Measurements from ENCODE around the gene BPIFB1.

BPIFB1 gene

GRCh38 chr20:33299111-33299603 is 16.1 kb downstream of the BPIFB1 start:
- H3K4me3 Mint-ChIP-seq: no peak overlapping the region

GRCh38 chr20:33301192-33301930 is 18.3 kb downstream of the BPIFB1 start:
- no peak overlapping the region for H3K4me3 Mint-ChIP-seq
- no peaks in the 10 kb centered on the region for H3K36me3 Mint-ChIP-seq (ENCODE audit: low read depth)
- DNase-seq: no peak
- H3K9me3 Mint-ChIP-seq: no peaks in the 10 kb centered on the region
- H3K27me3 Mint-ChIP-seq: peaks cover 12% of the 10 kb centered on the region
- H3K4me1 Mint-ChIP-seq (ENCODE audit: low read depth): peaks cover 2% of the 10 kb centered on the region
- no peak overlapping the region for H3K27ac Mint-ChIP-seq

More at GRCh38 chr20:33299111-33299603, 16.1 kb downstream of the BPIFB1 start:
- Mint-ChIP-seq H3K4me1 (ENCODE audit: low read depth) (peaks cover 2% of the 10 kb centered on the region), H3K9me3 (no peaks in the 10 kb centered on the region), H3K27me3 (peaks cover 12% of the 10 kb centered on the region), H3K36me3 (ENCODE audit: low read depth) (no peaks in the 10 kb centered on the region), H3K27ac (no peak overlapping the region)
- peak; percentile 88 for DNase-seq

DNA sequence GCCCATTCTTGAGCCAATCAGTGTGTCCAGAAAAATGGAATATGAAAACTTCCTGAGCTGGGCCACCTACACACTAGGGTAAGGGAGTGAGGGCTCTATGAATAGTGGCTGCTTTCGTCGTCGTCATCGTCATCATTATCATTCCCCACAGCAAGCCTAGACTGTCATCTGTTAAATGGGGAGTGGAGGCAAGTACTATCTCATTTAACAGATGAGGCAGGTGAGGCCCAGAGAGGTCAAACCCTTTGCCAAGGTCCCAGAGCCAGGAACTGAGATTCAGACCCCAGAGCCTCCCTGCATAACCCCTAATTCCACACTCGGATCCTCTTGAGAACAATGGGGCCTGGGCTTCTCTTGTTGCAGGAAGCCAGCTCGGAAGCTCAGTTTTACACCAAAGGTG is 20.6 kb downstream of the BPIFB1 start:
- Mint-ChIP-seq H3K27ac (no peak overlapping the region), H3K4me3 (no peak overlapping the region), H3K36me3 (ENCODE audit: low read depth) (no peaks in the 10 kb centered on the region), H3K9me3 (no peaks in the 10 kb centered on the region), H3K27me3 (peaks cover 2% of the 10 kb centered on the region), H3K4me1 (ENCODE audit: low read depth) (peaks cover 2% of the 10 kb centered on the region)
- no peak for DNase-seq

DNA sequence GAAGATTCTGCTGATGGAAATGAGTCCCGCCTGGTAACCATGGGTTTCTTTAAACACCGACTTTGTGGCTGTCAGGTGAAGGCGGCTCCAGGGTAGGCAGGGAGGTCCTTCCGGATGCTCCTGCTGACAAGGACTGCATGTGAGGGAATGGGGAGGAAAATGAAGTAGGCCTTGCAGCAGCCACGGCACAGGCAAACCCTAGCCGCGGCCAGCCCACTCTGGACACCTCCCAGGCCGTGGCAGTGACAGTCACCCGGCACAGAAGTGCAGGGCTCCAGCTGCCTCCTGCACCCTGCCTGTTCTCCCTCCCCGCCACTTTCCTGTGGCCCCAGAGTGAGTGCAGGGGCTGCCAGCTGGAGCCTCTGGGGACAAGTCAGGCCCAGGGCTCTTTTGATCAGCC is 21.0 kb downstream of the BPIFB1 start:
- H3K4me3 Mint-ChIP-seq: no peak overlapping the region
- no peaks in the 10 kb centered on the region for H3K9me3 Mint-ChIP-seq

DNA sequence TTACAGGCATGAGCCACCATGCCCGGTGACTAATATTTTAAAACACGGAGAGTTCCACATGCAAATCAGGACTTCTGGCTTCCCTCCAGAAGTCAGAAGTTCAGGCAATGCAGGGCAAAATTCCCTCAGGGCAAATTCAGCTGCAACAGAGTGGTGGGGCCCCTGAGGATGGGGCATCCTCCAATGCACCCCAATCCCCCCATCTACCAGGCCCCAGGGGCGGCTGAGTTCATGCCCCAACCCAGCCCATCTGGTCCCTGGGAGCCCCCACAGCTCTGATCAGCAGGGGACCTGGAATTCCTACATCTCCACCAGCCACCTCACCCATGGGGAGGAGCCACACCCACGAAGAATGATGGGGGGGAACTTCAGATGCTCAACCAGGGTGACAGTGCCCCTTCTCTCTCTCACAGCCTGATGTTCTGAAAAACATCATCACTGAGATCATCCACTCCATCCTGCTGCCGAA is 22.6 kb downstream of the BPIFB1 start:
- Mint-ChIP-seq H3K27ac (no peak overlapping the region), H3K36me3 (ENCODE audit: low read depth) (no peaks in the 10 kb centered on the region), H3K4me3 (no peak overlapping the region), H3K4me1 (ENCODE audit: low read depth) (no peaks in the 10 kb centered on the region), H3K27me3 (no peaks in the 10 kb centered on the region), H3K9me3 (no peaks in the 10 kb centered on the region)
- no peak for DNase-seq

More for the DNA sequence above, 21.0 kb downstream of the BPIFB1 start:
- DNase-seq: no peak
- no peaks in the 10 kb centered on the region for H3K36me3 Mint-ChIP-seq (ENCODE audit: low read depth)
- peaks cover under 1% of the 10 kb centered on the region for H3K4me1 Mint-ChIP-seq (ENCODE audit: low read depth)
- no peak overlapping the region for H3K27ac Mint-ChIP-seq
- no peaks in the 10 kb centered on the region for H3K27me3 Mint-ChIP-seq

GRCh38 chr20:33306228-33306627 is 23.2 kb downstream of the BPIFB1 start:
- Mint-ChIP-seq H3K27ac (no peak overlapping the region), H3K4me3 (no peak overlapping the region), H3K9me3 (no peaks in the 10 kb centered on the region), H3K4me1 (ENCODE audit: low read depth) (no peaks in the 10 kb centered on the region), H3K27me3 (no peaks in the 10 kb centered on the region), H3K36me3 (ENCODE audit: low read depth) (no peaks in the 10 kb centered on the region)
- no peak for DNase-seq

GRCh38 chr20:33306807-33307206 is 23.8 kb downstream of the BPIFB1 start:
- Mint-ChIP-seq H3K4me1 (ENCODE audit: low read depth) (no peaks in the 10 kb centered on the region), H3K4me3 (no peak overlapping the region), H3K27ac (no peak overlapping the region), H3K27me3 (no peaks in the 10 kb centered on the region), H3K9me3 (no peaks in the 10 kb centered on the region), H3K36me3 (ENCODE audit: low read depth) (no peaks in the 10 kb centered on the region)
- DNase-seq: no peak

DNA sequence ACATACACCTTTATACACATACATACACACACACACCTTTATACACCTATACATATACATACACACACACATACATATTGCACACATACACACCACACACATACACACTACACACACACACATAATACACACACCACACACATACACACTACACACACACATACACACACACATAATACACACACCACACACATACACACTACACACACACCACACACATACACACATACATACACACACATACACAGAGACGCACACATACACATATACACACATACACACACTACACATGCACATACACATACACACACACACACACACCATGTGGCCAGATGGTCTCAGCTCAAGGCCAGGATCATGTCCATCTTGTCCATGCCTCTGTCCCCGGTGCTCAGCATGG is 25.7 kb downstream of the BPIFB1 start:
- Mint-ChIP-seq H3K27me3 (no peaks in the 10 kb centered on the region), H3K9me3 (no peaks in the 10 kb centered on the region), H3K36me3 (ENCODE audit: low read depth) (no peaks in the 10 kb centered on the region), H3K4me3 (no peak overlapping the region), H3K4me1 (ENCODE audit: low read depth) (no peaks in the 10 kb centered on the region), H3K27ac (no peak overlapping the region)
- no peak for DNase-seq

- Mint-ChIP-seq H3K4me3 (no peak overlapping the region), H3K9me3 (no peaks in the 10 kb centered on the region), H3K4me1 (ENCODE audit: low read depth) (no peaks in the 10 kb centered on the region), H3K27me3 (no peaks in the 10 kb centered on the region), H3K27ac (no peak overlapping the region), H3K36me3 (ENCODE audit: low read depth) (no peaks in the 10 kb centered on the region)
- no peak for DNase-seq
Observed at GRCh38 chr20:33309631-33310030, 26.6 kb downstream of the BPIFB1 start.

- no peak overlapping the region for H3K27ac Mint-ChIP-seq
- no peak overlapping the region for H3K4me3 Mint-ChIP-seq
- no peaks in the 10 kb centered on the region for H3K9me3 Mint-ChIP-seq
- DNase-seq: no peak
- H3K27me3 Mint-ChIP-seq: no peaks in the 10 kb centered on the region
- no peaks in the 10 kb centered on the region for H3K36me3 Mint-ChIP-seq (ENCODE audit: low read depth)
- no peaks in the 10 kb centered on the region for H3K4me1 Mint-ChIP-seq (ENCODE audit: low read depth)
Observed at GRCh38 chr20:33310327-33310899, 27.4 kb downstream of the BPIFB1 start.

GRCh38 chr20:33311011-33311410 is 28.0 kb downstream of the BPIFB1 start:
- Mint-ChIP-seq H3K27ac (no peak overlapping the region), H3K4me1 (ENCODE audit: low read depth) (no peaks in the 10 kb centered on the region), H3K27me3 (no peaks in the 10 kb centered on the region), H3K9me3 (no peaks in the 10 kb centered on the region), H3K36me3 (ENCODE audit: low read depth) (no peaks in the 10 kb centered on the region), H3K4me3 (no peak overlapping the region)
- DNase-seq: no peak

- no peaks in the 10 kb centered on the region for H3K36me3 Mint-ChIP-seq (ENCODE audit: low read depth)
- H3K4me3 Mint-ChIP-seq: no peak overlapping the region
- H3K27me3 Mint-ChIP-seq: peaks cover 3% of the 10 kb centered on the region
- H3K4me1 Mint-ChIP-seq (ENCODE audit: low read depth): no peaks in the 10 kb centered on the region
- DNase-seq: no peak
- no peaks in the 10 kb centered on the region for H3K9me3 Mint-ChIP-seq
- no peak overlapping the region for H3K27ac Mint-ChIP-seq
Observed at GRCh38 chr20:33311996-33312395, 29.0 kb downstream of the BPIFB1 start.

DNA sequence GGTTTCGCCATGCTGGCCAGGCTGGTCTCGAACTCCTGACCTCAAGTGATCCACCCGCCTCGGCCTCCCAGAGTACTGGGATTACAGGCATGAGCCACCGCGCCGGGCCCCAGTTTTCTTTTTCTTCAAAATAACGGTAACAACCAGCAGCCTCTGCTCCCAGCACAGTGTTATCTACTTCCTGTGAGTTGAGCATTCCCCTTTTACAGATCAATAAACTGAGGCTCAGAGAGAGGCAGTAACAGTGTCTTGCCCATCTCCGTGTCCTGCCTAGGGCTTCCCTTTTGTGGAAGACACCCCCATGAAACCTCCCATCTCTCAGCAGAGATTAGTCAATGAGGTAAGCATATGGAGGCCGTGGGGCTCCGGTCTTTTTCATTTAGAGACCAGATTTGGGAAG is 29.6 kb downstream of the BPIFB1 start:
- Mint-ChIP-seq H3K27ac (no peak overlapping the region), H3K4me3 (no peak overlapping the region), H3K27me3 (peaks cover 3% of the 10 kb centered on the region), H3K9me3 (no peaks in the 10 kb centered on the region), H3K4me1 (ENCODE audit: low read depth) (no peaks in the 10 kb centered on the region), H3K36me3 (ENCODE audit: low read depth) (no peaks in the 10 kb centered on the region)
- DNase-seq: no peak

DNA sequence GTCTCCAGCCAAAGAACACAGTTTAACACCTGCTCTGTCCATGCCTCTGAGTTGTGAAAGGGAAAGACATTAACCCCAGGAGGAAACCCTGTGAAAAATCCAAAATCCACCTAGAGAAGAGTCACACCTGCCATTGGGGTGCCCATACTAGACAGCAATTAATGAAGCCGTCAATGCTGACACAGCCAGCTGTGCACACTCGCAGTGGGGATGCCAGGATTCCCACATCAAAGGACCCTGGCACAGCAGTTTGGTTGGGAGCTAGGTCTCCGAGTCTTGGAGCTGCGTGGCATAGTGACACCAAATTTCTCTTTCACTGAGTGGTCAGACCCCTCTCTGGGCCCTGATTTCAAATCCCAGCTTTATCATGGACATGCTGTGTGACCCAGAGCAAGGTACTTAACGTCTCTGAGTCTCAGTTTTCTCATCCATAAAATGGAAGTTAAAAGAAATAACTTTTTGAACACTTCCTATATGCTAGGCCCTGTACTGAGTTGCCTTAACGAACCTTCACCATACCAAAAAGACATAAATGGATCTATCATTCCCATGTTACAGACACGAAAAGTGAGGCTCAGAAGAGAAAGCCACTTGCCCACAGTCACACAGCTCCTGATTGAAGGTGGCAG is 30.8 kb downstream of the BPIFB1 start:
- Mint-ChIP-seq H3K36me3 (ENCODE audit: low read depth) (no peaks in the 10 kb centered on the region), H3K4me1 (ENCODE audit: low read depth) (no peaks in the 10 kb centered on the region), H3K4me3 (no peak overlapping the region), H3K9me3 (no peaks in the 10 kb centered on the region), H3K27me3 (peaks cover 3% of the 10 kb centered on the region), H3K27ac (no peak overlapping the region)
- no peak for DNase-seq

DNA sequence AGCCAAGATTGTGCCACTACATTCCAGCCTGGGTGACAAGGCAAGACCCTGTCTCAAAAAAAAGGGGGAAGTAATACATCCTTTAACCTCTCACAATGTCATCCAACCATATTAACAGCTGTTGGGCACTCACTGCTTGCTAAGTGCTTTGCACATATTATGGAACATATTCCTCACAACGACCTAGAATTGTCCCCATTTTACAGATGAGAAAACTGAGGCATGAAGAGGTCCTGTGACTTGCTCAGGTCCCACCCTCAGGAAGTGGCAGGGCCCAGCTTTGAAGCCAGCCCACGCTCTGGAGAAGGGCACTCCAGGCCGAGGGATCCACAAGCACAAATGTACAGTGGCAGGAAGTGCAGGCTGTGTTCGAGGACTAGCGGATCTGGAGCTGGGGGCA is 33.3 kb downstream of the BPIFB1 start:
- Mint-ChIP-seq H3K36me3 (ENCODE audit: low read depth) (no peaks in the 10 kb centered on the region), H3K4me3 (no peak overlapping the region), H3K4me1 (ENCODE audit: low read depth) (no peaks in the 10 kb centered on the region), H3K27me3 (peaks cover 3% of the 10 kb centered on the region), H3K9me3 (no peaks in the 10 kb centered on the region), H3K27ac (no peak overlapping the region)
- no peak for DNase-seq

All from activated T-cell treated with anti-CD3 and anti-CD28 coated beads, Interleukin-2, amount 50 U/mL, for 24 hours (primary cell).